IMR-90 (cell line): ENCODE measurements around the gene INPP5J. TPM values are rescaled to one million over a fixed set of nuclear protein-coding genes. Genes with fewer than 3 reads are reported as not detected.

Experiments
- ATAC-seq: fragments of 200-7000 bp; cut with Tn5 transposase; 2 replicates; pipeline ENCODE4 v1.9.1; 2020; ENCODE audit warnings: low read depth, mild to moderate bottlenecking, moderate library complexity
- BruUV-seq: library from RNA; stranded (reverse); fragments of 400-500 nt; replicated peaks from 2 replicates; lab custom pipeline; 2021; lab: Mats Ljungman, UMichigan
- CTCF ChIA-PET: fragments of 300-600 bp; formaldehyde crosslinking; extraction: SDS; loops from one replicate; lab custom pipeline; 2021; ENCODE audit warnings: antibody characterized with exemption; lab: Yijun Ruan, JAX
- POLR2A ChIA-PET: fragments of 300-600 bp; sonication (Branson Sonifier 250); formaldehyde crosslinking; loops from one replicate; lab custom pipeline; 2022; ENCODE audit warnings: antibody characterized with exemption; ENCODE audit not compliant: unreplicated experiment; lab: Charles Lee
- DNase-seq: peaks from one replicate; pipeline ENCODE4 v3.0.0; 2013
- H2AFZ ChIP-seq: replicated peaks from 2 replicates; pipeline ENCODE3; 2013; ENCODE audit warnings: low read length, mild to moderate bottlenecking; ENCODE audit not compliant: poor library complexity
- H2AK5ac ChIP-seq: 2 replicates; pipeline ENCODE4 v1.6.1; 2013; ENCODE audit warnings: low read depth, low read length, inconsistent platforms
- H2AK9ac ChIP-seq: replicated peaks from 2 replicates; pipeline ENCODE3; 2013; ENCODE audit warnings: mild to moderate bottlenecking, low read depth, low read length, moderate library complexity; ENCODE audit not compliant: poor library complexity
- H2BK120ac ChIP-seq: 2 replicates; pipeline ENCODE4 v1.6.1; 2013; ENCODE audit warnings: low read depth, low read length, inconsistent platforms
- H2BK15ac ChIP-seq: 3 replicates; pipeline ENCODE4 v1.6.1; 2013; ENCODE audit warnings: low read depth, low read length, inconsistent platforms
- H2BK20ac ChIP-seq: 2 replicates; pipeline ENCODE4 v1.6.1; 2013; ENCODE audit warnings: low read depth, mild to moderate bottlenecking, inconsistent platforms, low read length, moderate library complexity
- H2BK5ac ChIP-seq: 2 replicates; pipeline ENCODE4 v1.6.1; 2013; ENCODE audit warnings: mild to moderate bottlenecking, low read depth, low read length, inconsistent platforms; ENCODE audit not compliant: poor library complexity, severe bottlenecking
- H3K14ac ChIP-seq: replicated peaks from 2 replicates; pipeline ENCODE4 v1.6.1; 2013; ENCODE audit warnings: low read depth, low read length, inconsistent platforms
- H3K18ac ChIP-seq: 2 replicates; pipeline ENCODE4 v1.6.1; 2013; ENCODE audit warnings: low read depth, low read length, control low read depth
- H3K23ac ChIP-seq: 2 replicates; pipeline ENCODE4 v1.6.1; 2013; ENCODE audit warnings: low read depth, low read length, inconsistent platforms
- H3K27ac ChIP-seq: 2 replicates; pipeline ENCODE4 v1.5.1; 2013; ENCODE audit warnings: mild to moderate bottlenecking, control low read depth, low read length; ENCODE audit not compliant: insufficient read depth
- H3K27me3 ChIP-seq: 2 replicates; pipeline ENCODE4 v1.6.1; 2013; ENCODE audit warnings: low read length; ENCODE audit not compliant: control insufficient read depth, insufficient read depth
- H3K36me3 ChIP-seq: 2 replicates; pipeline ENCODE4 v1.6.1; 2013; ENCODE audit warnings: low read length, mixed read lengths; ENCODE audit not compliant: control insufficient read depth, insufficient read depth
- H3K4ac ChIP-seq: 2 replicates; pipeline ENCODE4 v1.6.1; 2013; ENCODE audit warnings: low read depth, low read length, inconsistent platforms
- H3K4me1 ChIP-seq: 2 replicates; pipeline ENCODE4 v1.6.1; 2013; ENCODE audit warnings: low read length, mixed read lengths; ENCODE audit not compliant: control insufficient read depth, insufficient read depth
- H3K4me2 ChIP-seq: 2 replicates; pipeline ENCODE4 v1.6.1; 2013; ENCODE audit warnings: low read depth, mild to moderate bottlenecking, control low read depth, low read length, moderate library complexity
- H3K4me3 ChIP-seq: 2 replicates; pipeline ENCODE4 v1.5.1; 2013; ENCODE audit warnings: low read depth, mild to moderate bottlenecking, control low read depth, low read length, moderate library complexity; ENCODE audit not compliant: insufficient read depth
- H3K56ac ChIP-seq: 2 replicates; pipeline ENCODE4 v1.6.1; 2013; ENCODE audit warnings: low read length, inconsistent platforms; ENCODE audit not compliant: insufficient read depth; ENCODE audit errors: extremely low read depth
- H3K79me1 ChIP-seq, 2 experiments: 2 replicates each; pipeline ENCODE4 v1.6.1; 2013; ENCODE audit warnings: low read length in 2 of 2, inconsistent platforms in 1 of 2, low read depth in 1 of 2
- H3K9ac ChIP-seq: 2 replicates; pipeline ENCODE4 v1.6.1; 2013; ENCODE audit warnings: low read depth, low read length, control low read depth
- H3K9me1 ChIP-seq: 2 replicates; pipeline ENCODE4 v1.6.1; 2013; ENCODE audit warnings: low read length, inconsistent platforms; ENCODE audit not compliant: insufficient read depth
- H3K9me3 ChIP-seq: 2 replicates; pipeline ENCODE4 v1.6.1; 2013; ENCODE audit warnings: low read length; ENCODE audit not compliant: control insufficient read depth, insufficient read depth
- H4K20me1 ChIP-seq: 2 replicates; pipeline ENCODE4 v1.6.1; 2013; ENCODE audit warnings: low read length, inconsistent platforms; ENCODE audit not compliant: insufficient read depth
- H4K5ac ChIP-seq: 2 replicates; pipeline ENCODE4 v1.6.1; 2013; ENCODE audit warnings: mild to moderate bottlenecking, low read depth, low read length, control low read depth
- H4K8ac ChIP-seq, 2 experiments: 2 replicates each; pipeline ENCODE4 v1.6.1; 2013; ENCODE audit warnings: low read depth in 2 of 2, low read length in 2 of 2, control low read depth in 1 of 2, inconsistent platforms in 1 of 2
- H4K91ac ChIP-seq: 2 replicates; pipeline ENCODE4 v1.6.1; 2013; ENCODE audit warnings: low read depth, low read length, inconsistent platforms; ENCODE audit not compliant: insufficient read depth
- MXI1 ChIP-seq: IDR thresholded peaks from 2 replicates; pipeline ENCODE4 v1.6.1; 2012; ENCODE audit warnings: low read depth, mild to moderate bottlenecking, low read length, moderate library complexity, borderline replicate concordance
- WGBS, 2 experiments: methylation state at CpG; one replicate each; pipeline versions ENCODE4 v1.1.5 to v1.1.7; 2013; ENCODE audit warnings: missing lambda C conversion rate in 2 of 2; ENCODE audit not compliant: insufficient read length in 1 of 2; ENCODE audit errors: extremely low coverage in 2 of 2; 5-methylcytosine and 5-hydroxymethylcytosine counted together
- dilution Hi-C: fragments of 300-500 bp; cut with HindIII; formaldehyde crosslinking; loops from one replicate; pipeline ENCODE4 v1.14.3; 2018; ENCODE audit warnings: low sequenced_read_pairs; ENCODE audit not compliant: unreplicated experiment
- in situ Hi-C: fragments of 300-500 bp; cut with MboI; formaldehyde crosslinking; loops from 3 replicates; pipeline ENCODE4 v1.14.3; 2019; ENCODE audit warnings: low sequenced_read_pairs, inconsistent platforms, mixed read lengths
- intact Hi-C: fragments of 100-400 bp; cut with micrococcal nuclease; formaldehyde crosslinking; loops from 2 replicates; pipeline ENCODE4 v1.10.0; 2022
- polyA plus RNA-seq, 3 experiments: library from polyadenylated mRNA; depleted of rRNA; stranded (reverse); fragments of >200 nt; gene quantifications; 2 replicates each; pipeline ENCODE4 v1.2.3, GENCODE V29; 2012; ENCODE audit warnings: low replicate concordance in 1 of 3
- total RNA-seq: library from RNA; depleted of rRNA; stranded (reverse); fragments of >200 nt; gene quantifications from 2 replicates; pipeline ENCODE4 v1.2.3, GENCODE V29; 2012
- TF ChIP-seq, protein P1 (sequence below): conservative IDR thresholded peaks from 2 replicates; pipeline ENCODE4 v1.5.1; 2012; ENCODE audit warnings: mild to moderate bottlenecking, low read depth, low read length, improper control_type of control experiment

The INPP5J gene
- total and polyA plus RNA-seq, 2 of the 4 experiments (the other 2 are of a cell fraction): 0.36 to 2.2 TPM

GRCh38 chr22:31104869-31105268, 17.9 kb upstream of the INPP5J start:
- DNase-seq (no peak), ATAC-seq (no peak)
- intact Hi-C loops: loop anchor here (5.0 kb wide), 1 partner anchor 107 kb away; the partner anchor contains the start of gene LIMK2
- no peak overlapping the region for H2BK20ac ChIP-seq
- H2BK5ac ChIP-seq: no peak overlapping the region
- no peak overlapping the region for H4K91ac ChIP-seq
- H3K36me3 ChIP-seq: peaks cover 39% of the 10 kb centered on the region
- H2BK120ac ChIP-seq: no peak overlapping the region
- H3K18ac ChIP-seq: no peak overlapping the region
- H3K14ac ChIP-seq: no peak overlapping the region
- peaks cover 19% of the 10 kb centered on the region for H3K9me1 ChIP-seq
- H4K20me1 ChIP-seq: peaks cover 25% of the 10 kb centered on the region
- ChIA-PET POLR2A (no interaction called here), CTCF (no interaction called here)
- dilution Hi-C loops: no loop called here
- 48% methylated on average over 7 of the region's 35 CpGs; no CpG with 5 or more reads in 1 of the 2 experiments for WGBS, 2 experiments
- H3K4me1 ChIP-seq: peaks cover 44% of the 10 kb centered on the region
- H3K27me3 ChIP-seq: no peaks in the 10 kb centered on the region
- H4K5ac ChIP-seq: no peak overlapping the region
- H3K4me2 ChIP-seq: no peak overlapping the region; the same call in 1 of the 2 replicates
- H3K23ac ChIP-seq: no peak overlapping the region
- no TSS peak for BruUV-seq
- TF ChIP-seq, protein P1, sequence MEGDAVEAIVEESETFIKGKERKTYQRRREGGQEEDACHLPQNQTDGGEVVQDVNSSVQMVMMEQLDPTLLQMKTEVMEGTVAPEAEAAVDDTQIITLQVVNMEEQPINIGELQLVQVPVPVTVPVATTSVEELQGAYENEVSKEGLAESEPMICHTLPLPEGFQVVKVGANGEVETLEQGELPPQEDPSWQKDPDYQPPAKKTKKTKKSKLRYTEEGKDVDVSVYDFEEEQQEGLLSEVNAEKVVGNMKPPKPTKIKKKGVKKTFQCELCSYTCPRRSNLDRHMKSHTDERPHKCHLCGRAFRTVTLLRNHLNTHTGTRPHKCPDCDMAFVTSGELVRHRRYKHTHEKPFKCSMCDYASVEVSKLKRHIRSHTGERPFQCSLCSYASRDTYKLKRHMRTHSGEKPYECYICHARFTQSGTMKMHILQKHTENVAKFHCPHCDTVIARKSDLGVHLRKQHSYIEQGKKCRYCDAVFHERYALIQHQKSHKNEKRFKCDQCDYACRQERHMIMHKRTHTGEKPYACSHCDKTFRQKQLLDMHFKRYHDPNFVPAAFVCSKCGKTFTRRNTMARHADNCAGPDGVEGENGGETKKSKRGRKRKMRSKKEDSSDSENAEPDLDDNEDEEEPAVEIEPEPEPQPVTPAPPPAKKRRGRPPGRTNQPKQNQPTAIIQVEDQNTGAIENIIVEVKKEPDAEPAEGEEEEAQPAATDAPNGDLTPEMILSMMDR: peak; percentile 17; the same call in 1 of the 2 replicates
- no peak for TF ChIP-seq MXI1
- peaks cover 15 to 56% of the 10 kb centered on the region in 2 experiments; a peak in 3 of 4 replicates for H3K79me1 ChIP-seq
- H2AK5ac ChIP-seq: no peak overlapping the region
- H3K4me3 ChIP-seq: no peak overlapping the region
- H3K9ac ChIP-seq: no peak overlapping the region
- no peak overlapping the region for H4K8ac ChIP-seq
- H3K27ac ChIP-seq: no peak overlapping the region
- peak overlapping the region; percentile 74 for H2AK9ac ChIP-seq
- no peak overlapping the region for H2AFZ ChIP-seq
- in situ Hi-C loops: no loop called here
- no peak overlapping the region for H3K56ac ChIP-seq
- peak overlapping the region; percentile 4; the same call in 1 of the 2 replicates for H3K4ac ChIP-seq
- H3K9me3 ChIP-seq: no peaks in the 10 kb centered on the region
- H2BK15ac ChIP-seq: no peak overlapping the region
